ENCODE data around the gene SCUBE1.

SCUBE1 gene

DNA sequence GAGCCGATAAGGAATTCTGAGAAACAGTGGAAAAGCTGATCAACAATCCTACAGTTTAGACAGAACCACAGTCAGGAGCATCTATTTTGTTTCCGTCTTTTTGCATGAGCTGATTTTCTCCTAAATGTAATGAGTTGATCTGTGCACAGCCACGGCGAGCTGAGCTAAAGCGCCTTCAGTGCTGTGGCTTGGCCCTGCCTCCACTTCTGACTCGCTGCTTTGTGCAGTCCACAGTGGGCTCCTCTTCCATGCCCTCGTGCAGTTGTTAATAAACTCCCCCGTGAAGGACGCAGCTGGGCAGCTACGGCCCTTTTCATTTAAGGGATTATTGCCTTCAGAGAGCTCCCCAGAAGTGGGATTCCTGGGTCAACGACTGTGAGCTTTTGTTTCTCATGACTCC, 39.4 kb downstream of the SCUBE1 start:
- H3K36me3 ChIP-seq (ENCODE audit: control insufficient read depth, insufficient read depth, low read length) = no peaks in the 10 kb centered on the region

DNA sequence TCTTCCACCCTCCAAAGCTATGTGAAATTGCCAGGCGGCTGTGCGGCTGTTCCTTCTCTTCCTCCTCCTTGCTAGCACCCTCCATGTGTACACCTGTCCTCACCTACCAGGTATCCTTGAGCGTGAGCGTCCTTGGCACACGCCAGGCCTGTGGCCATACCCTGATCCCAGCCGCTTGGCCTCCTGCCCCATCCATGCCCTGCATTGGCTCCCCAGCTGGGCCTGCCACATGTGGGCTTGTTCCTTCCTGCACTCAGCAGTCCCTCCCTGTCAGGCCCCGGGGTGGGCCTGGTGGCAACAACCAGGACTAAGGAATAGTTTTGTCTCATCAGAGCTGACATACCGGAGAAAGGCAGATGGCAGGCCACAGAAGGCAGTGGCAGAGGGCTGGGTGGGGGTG, 40.0 kb downstream of the SCUBE1 start:
- H3K27me3 ChIP-seq (ENCODE audit: control insufficient read depth, insufficient read depth, low read length) = no peaks in the 10 kb centered on the region
- H2AFZ ChIP-seq = no peak overlapping the region
- H3K9ac ChIP-seq = no peak overlapping the region
- H3K36me3 ChIP-seq (ENCODE audit: control insufficient read depth, insufficient read depth, low read length) = no peaks in the 10 kb centered on the region
- TF ChIP-seq CTCF (IDR thresholded peaks at IDR 0.05) = no peak
- H3K4me2 ChIP-seq (ENCODE audit: low read length) = no peak overlapping the region
- no peaks in the 10 kb centered on the region for H3K79me2 ChIP-seq
- H3K4me3 ChIP-seq (ENCODE audit: low read depth, low read length) = no peak overlapping the region
- H3K9me3 ChIP-seq (ENCODE audit: control insufficient read depth, low read length) = no peaks in the 10 kb centered on the region
- no peak overlapping the region for H3K27ac ChIP-seq
- H3K4me1 ChIP-seq = no peaks in the 10 kb centered on the region

More for the DNA sequence above, 39.4 kb downstream of the SCUBE1 start:
- H3K4me1 ChIP-seq = no peaks in the 10 kb centered on the region
- H3K27ac ChIP-seq = no peak overlapping the region
- H3K9me3 ChIP-seq (ENCODE audit: control insufficient read depth, low read length) = no peaks in the 10 kb centered on the region
- no peak overlapping the region for H2AFZ ChIP-seq
- H3K27me3 ChIP-seq (ENCODE audit: control insufficient read depth, insufficient read depth, low read length) = no peaks in the 10 kb centered on the region
- H3K4me2 ChIP-seq (ENCODE audit: low read length) = no peak overlapping the region
- H3K4me3 ChIP-seq (ENCODE audit: low read depth, low read length) = no peak overlapping the region
- TF ChIP-seq CTCF (IDR thresholded peaks at IDR 0.05) = no peak
- no peaks in the 10 kb centered on the region for H3K79me2 ChIP-seq
- no peak overlapping the region for H3K9ac ChIP-seq

DNA sequence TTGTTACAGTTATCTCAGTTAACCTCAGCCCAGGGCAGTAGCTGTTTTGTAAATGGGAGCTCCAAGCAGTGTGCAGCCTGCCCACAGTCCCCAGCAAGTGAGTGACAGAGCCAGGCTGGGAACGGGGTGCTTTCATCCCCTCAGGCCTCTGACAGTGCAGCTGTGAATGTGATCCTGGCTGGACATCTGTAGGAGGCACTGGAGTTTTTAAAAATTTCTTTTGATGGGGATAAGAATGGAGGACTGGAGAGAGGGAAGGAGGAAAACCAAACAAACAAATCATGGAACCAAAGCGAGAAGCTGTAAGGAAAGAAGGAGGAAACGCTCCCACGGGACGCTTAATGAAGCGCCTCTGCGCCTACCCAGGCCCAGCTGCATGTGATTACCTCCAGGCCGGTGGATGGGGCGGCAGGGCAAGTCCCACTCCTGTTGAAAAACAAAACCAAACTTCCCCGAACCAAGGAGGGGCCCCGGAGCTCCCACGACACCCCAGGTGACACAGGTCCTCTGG, 40.6 kb downstream of the SCUBE1 start:
- Histone ChIP-seq H3K4me1 (no peaks in the 10 kb centered on the region), H3K36me3 (ENCODE audit: control insufficient read depth, insufficient read depth, low read length) (no peaks in the 10 kb centered on the region)
- TF ChIP-seq CTCF (IDR thresholded peaks at IDR 0.05) = no peak

DNA sequence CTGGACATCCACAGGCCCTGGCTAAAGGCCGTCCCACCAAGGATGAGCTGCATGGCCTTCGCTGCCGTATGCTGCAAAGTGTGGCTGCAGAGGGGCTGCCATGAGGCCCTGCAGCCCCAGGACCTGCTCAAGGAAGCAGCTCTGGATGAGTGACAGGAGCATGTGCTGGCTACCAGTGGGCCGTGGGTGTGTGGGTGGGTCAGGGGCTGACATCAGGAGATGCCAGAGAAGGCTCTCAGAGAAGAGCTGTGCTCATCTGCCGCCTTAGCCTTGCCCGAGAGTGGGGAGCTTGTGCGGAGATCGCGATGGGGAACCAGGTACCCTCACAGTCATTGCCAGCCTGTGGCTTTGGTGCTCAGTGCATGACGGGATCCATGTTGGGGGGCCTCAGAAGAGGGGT, 41.3 kb downstream of the SCUBE1 start:
- no peak for TF ChIP-seq CTCF (IDR thresholded peaks at IDR 0.05)
- no peaks in the 10 kb centered on the region for H3K27me3 ChIP-seq (ENCODE audit: control insufficient read depth, insufficient read depth, low read length)
- no peaks in the 10 kb centered on the region for H3K79me2 ChIP-seq
- H3K4me3 ChIP-seq (ENCODE audit: low read depth, low read length) = no peak overlapping the region
- no peak overlapping the region for H2AFZ ChIP-seq
- H3K9ac ChIP-seq = no peak overlapping the region
- H3K4me2 ChIP-seq (ENCODE audit: low read length) = no peak overlapping the region
- H3K9me3 ChIP-seq (ENCODE audit: control insufficient read depth, low read length) = no peaks in the 10 kb centered on the region
- no peak overlapping the region for H3K27ac ChIP-seq
- no peaks in the 10 kb centered on the region for H3K4me1 ChIP-seq
- H3K36me3 ChIP-seq (ENCODE audit: control insufficient read depth, insufficient read depth, low read length) = no peaks in the 10 kb centered on the region

More for the DNA sequence above, 40.6 kb downstream of the SCUBE1 start:
- Histone ChIP-seq H3K4me3 (ENCODE audit: low read depth, low read length) (no peak overlapping the region), H2AFZ (no peak overlapping the region), H3K9ac (no peak overlapping the region), H3K27ac (no peak overlapping the region), H3K27me3 (ENCODE audit: control insufficient read depth, insufficient read depth, low read length) (no peaks in the 10 kb centered on the region), H3K79me2 (no peaks in the 10 kb centered on the region), H3K4me2 (ENCODE audit: low read length) (no peak overlapping the region), H3K9me3 (ENCODE audit: control insufficient read depth, low read length) (no peaks in the 10 kb centered on the region)

GRCh38 chr22:43300891-43301676, 42.1 kb downstream of the SCUBE1 start:
- Histone ChIP-seq H3K9me3 (ENCODE audit: control insufficient read depth, low read length) (no peaks in the 10 kb centered on the region), H3K9ac (no peak overlapping the region), H3K27ac (no peak overlapping the region), H3K4me1 (no peaks in the 10 kb centered on the region), H3K79me2 (no peaks in the 10 kb centered on the region), H3K4me2 (ENCODE audit: low read length) (no peak overlapping the region), H3K27me3 (ENCODE audit: control insufficient read depth, insufficient read depth, low read length) (no peaks in the 10 kb centered on the region), H2AFZ (no peak overlapping the region), H3K4me3 (ENCODE audit: low read depth, low read length) (no peak overlapping the region), H3K36me3 (ENCODE audit: control insufficient read depth, insufficient read depth, low read length) (no peaks in the 10 kb centered on the region)
- TF ChIP-seq CTCF (IDR thresholded peaks at IDR 0.05) = no peak
